Endodermal cell (in vitro differentiated cells): ENCODE measurements around the gene TMEM239. TPM values are rescaled to one million over a fixed set of nuclear protein-coding genes. Genes with fewer than 3 reads are reported as not detected.
"Not testable (repeated sequence)": the region's sequence is repeated elsewhere in the genome, so short reads cannot be mapped to it uniquely, and the experiment has no call there.

Experiments
- DNase-seq: peaks from one replicate; pipeline ENCODE4 v3.0.0-alpha.2; 2017
- H3K27ac ChIP-seq: 2 replicates; pipeline ENCODE4 v1.5.1; 2013; ENCODE audit warnings: mild to moderate bottlenecking, low read depth, low read length, moderate library complexity
- H3K27me3 ChIP-seq: 2 replicates; pipeline ENCODE4 v1.6.1; 2013; ENCODE audit warnings: mild to moderate bottlenecking, low read length, moderate library complexity; ENCODE audit not compliant: insufficient read depth, control insufficient read depth, poor library complexity, severe bottlenecking
- H3K36me3 ChIP-seq: 2 replicates; pipeline ENCODE4 v1.7.0; 2013; ENCODE audit warnings: mild to moderate bottlenecking, low read length, moderate library complexity; ENCODE audit not compliant: control insufficient read depth, insufficient read depth
- H3K4me1 ChIP-seq: one replicate; pipeline ENCODE4 v1.7.0; 2013; ENCODE audit warnings: low read length; ENCODE audit not compliant: control insufficient read depth, insufficient read depth
- H3K4me3 ChIP-seq: 2 replicates; pipeline ENCODE4 v1.5.1; 2013; ENCODE audit warnings: mild to moderate bottlenecking, low read length, moderate library complexity
- H3K9ac ChIP-seq: 2 replicates; pipeline ENCODE4 v1.6.1; 2013; ENCODE audit warnings: mild to moderate bottlenecking, low read length, moderate library complexity; ENCODE audit not compliant: poor library complexity, severe bottlenecking; ENCODE audit errors: extremely low read depth
- H3K9me3 ChIP-seq: 2 replicates; pipeline ENCODE4 v1.6.1; 2013; ENCODE audit warnings: mild to moderate bottlenecking, low read length, moderate library complexity; ENCODE audit not compliant: control insufficient read depth
- H3K27ac Mint-ChIP-seq: 2 replicates; pipeline ENCODE4 v1.8.0; 2020; ENCODE audit warnings: mixed read lengths
- H3K27me3 Mint-ChIP-seq: 2 replicates; pipeline ENCODE4 v1.8.0; 2021; ENCODE audit warnings: mild to moderate bottlenecking, mixed read lengths; ENCODE audit not compliant: insufficient read depth
- H3K36me3 Mint-ChIP-seq: 2 replicates; pipeline ENCODE4 v1.8.0; 2020; ENCODE audit warnings: low read depth, mixed read lengths
- H3K4me1 Mint-ChIP-seq: 2 replicates; pipeline ENCODE4 v1.8.0; 2020; ENCODE audit warnings: mixed read lengths
- H3K4me3 Mint-ChIP-seq: 2 replicates; pipeline ENCODE4 v1.8.0; 2020; ENCODE audit warnings: mild to moderate bottlenecking, moderate library complexity, mixed read lengths
- H3K9me3 Mint-ChIP-seq: 2 replicates; pipeline ENCODE4 v1.8.0; 2020; ENCODE audit warnings: mild to moderate bottlenecking, mixed read lengths
- CTCF ChIP-seq: fragments of 200-600 bp; sonication (generic); conservative IDR thresholded peaks from 2 replicates; pipeline ENCODE4 v1.5.0; 2021; ENCODE audit warnings: antibody characterized with exemption, mild to moderate bottlenecking
- WGBS, 2 experiments: methylation state at CpG; one replicate each; pipeline versions ENCODE4 v1.1.5 to v1.1.7; 2013; ENCODE audit warnings: missing lambda C conversion rate in 2 of 2, mixed read lengths in 1 of 2; ENCODE audit not compliant: insufficient coverage in 1 of 2, insufficient read length in 1 of 2; 5-methylcytosine and 5-hydroxymethylcytosine counted together
- long read RNA-seq, 4 experiments: library from polyadenylated mRNA in 2 of 4; library from RNA in 1 of 4; library from capped mRNA in 1 of 4; stranded (forward) in 3 of 4; unstranded in 1 of 4; transcript quantifications; one replicate each; pipeline ENCODE4 v2.0.0, GENCODE V29; 2020 to 2021; ENCODE audit warnings: inconsistent platforms in 1 of 4
- polyA plus RNA-seq, 2 experiments: library from polyadenylated mRNA; stranded (reverse); fragments of 50-300 nt; gene quantifications; one replicate each; pipeline ENCODE4 v1.2.3, GENCODE V29; 2013
- total RNA-seq, 2 donors: library from RNA; stranded (reverse); fragmentation: NEBNext Ultra II Directional in 1 of 2; extraction: Animal tissue kit (Norgen Biotek cat#: 25700) in 1 of 2; gene quantifications; 2 replicates in 1 of 2; 3 replicates in 1 of 2; pipeline ENCODE4 v1.2.1, GENCODE V29; 2021

The TMEM239 gene
- total RNA-seq, result not detected
- not detected for polyA plus RNA-seq (2013, experiment 1 of 2)
- polyA plus RNA-seq (2013, experiment 2 of 2), result not detected
- long read RNA-seq, experiment 1, result 0 reads
- long read RNA-seq, experiment 2, result 0 reads
- long read RNA-seq, experiment 3, result 0 reads
- long read RNA-seq, experiment 4, result 0 reads

DNA sequence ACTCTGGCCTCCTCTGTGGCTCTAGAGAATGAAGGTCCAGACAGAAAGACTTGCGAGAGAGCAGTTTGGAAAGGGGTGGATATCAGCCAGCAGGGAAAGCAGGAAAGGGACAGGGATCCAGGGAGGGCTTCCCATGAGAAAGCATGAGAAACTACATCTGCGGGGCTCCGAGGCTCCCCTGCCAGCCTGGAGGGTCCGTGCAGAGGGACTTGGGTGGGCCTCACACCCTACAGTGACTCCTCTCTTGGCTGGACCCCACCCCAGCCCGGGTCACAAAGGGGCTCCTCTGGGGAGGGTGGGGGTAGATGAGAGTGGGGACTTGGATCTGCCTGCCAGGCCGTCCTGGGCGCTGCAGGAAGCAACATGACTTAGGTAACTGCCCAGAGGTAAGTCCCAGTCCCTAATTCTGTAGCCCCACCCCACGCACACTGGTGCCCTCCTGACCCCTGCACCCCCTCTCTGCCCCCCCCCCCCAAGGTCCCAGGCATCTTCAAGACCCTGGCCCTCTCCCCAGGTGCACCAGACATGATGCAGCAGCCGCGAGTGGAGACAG is at the start of gene TMEM239:
Gene TMEM239 (plus strand): TSS at position 335 of the 553 bp plus-strand sequence. CDS start 191 bp downstream, at position 526.
- H3K36me3 Mint-ChIP-seq, result no peaks in the 10 kb centered on the region
- Histone ChIP-seq H3K36me3 (no peaks in the 10 kb centered on the region), H3K4me3 (no peak within 1 kb of the TSS), H3K9ac (no peak within 1 kb of the TSS), H3K27me3 (peaks cover 24% of the 10 kb centered on the region), H3K9me3 (peaks cover 9% of the 10 kb centered on the region), H3K4me1 (peaks cover 5% of the 10 kb centered on the region), H3K27ac (no peak within 1 kb of the TSS)
- DNase-seq, result peak; percentile 37
- H3K27me3 Mint-ChIP-seq, result peaks cover 60% of the 10 kb centered on the region
- no peak for TF ChIP-seq CTCF
- 77 to 86% methylated on average over 5 to 10 of the region's 10 CpGs for WGBS, 2 experiments
- H3K4me1 Mint-ChIP-seq, result peaks cover 19% of the 10 kb centered on the region
- H3K27ac Mint-ChIP-seq, result peak within 1 kb of the TSS; percentile 44
- H3K4me3 Mint-ChIP-seq, result no peak within 1 kb of the TSS
- H3K9me3 Mint-ChIP-seq, result peaks cover 20% of the 10 kb centered on the region

DNA sequence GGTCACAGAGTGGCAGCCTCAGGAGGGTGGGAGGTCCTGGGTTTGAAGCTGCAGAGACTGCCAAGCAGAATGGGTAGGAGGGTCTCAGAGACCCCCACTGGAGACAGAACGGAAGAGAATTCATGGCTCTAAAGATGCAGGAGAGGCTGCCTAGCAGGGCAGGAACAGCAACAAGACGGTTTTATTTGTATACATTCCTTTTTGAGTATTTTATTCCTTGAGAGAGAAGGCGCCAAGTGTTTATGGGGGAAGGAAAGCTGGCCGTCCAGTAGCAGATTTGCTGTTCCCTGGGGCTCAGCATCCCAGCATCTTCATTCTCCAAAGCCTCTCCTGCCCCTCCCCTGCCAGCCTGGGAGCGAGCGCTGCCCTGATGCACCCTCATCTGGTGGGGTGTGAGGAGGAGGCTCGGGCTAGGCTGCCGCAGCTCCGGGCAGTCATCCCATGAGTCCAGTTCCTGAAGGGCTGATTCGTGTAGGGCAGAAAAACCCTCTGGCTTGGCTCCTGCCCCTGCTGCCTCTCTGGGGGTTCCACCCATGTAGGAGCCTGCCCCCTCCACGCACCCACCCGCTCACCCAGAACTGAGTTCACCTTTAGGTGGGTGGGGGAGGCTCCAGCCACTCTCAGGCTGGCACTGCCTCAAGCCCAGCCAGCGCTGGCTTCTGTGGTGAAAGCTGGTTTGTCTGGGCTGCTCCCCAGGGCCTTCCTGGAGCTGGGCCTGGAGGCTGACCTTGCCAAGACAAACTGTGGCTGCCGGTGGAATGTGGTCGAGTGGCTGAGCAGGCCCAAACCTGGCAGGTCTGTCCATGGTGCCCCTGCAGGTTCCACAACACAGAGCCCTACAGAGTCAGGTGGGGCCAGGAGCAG is 48.2 kb upstream of the TMEM239 start:
- Mint-ChIP-seq H3K4me3 (no peak overlapping the region), H3K27me3 (peaks cover 30% of the 10 kb centered on the region), H3K9me3 (no peaks in the 10 kb centered on the region), H3K36me3 (no peaks in the 10 kb centered on the region), H3K4me1 (peaks cover 2% of the 10 kb centered on the region), H3K27ac (no peak overlapping the region)
- 85 to 88% methylated on average over 4 to 11 of the region's 15 CpGs for WGBS, 2 experiments
- TF ChIP-seq CTCF, result no peak
- no peaks in the 10 kb centered on the region for H3K36me3 ChIP-seq
- H3K4me1 ChIP-seq, result no peaks in the 10 kb centered on the region
- H3K9me3 ChIP-seq, result no peaks in the 10 kb centered on the region
- no peak overlapping the region for H3K9ac ChIP-seq
- peaks cover 6% of the 10 kb centered on the region for H3K27me3 ChIP-seq
- H3K27ac ChIP-seq, result no peak overlapping the region
- H3K4me3 ChIP-seq, result no peak overlapping the region
- DNase-seq, result peak; percentile 53

DNA sequence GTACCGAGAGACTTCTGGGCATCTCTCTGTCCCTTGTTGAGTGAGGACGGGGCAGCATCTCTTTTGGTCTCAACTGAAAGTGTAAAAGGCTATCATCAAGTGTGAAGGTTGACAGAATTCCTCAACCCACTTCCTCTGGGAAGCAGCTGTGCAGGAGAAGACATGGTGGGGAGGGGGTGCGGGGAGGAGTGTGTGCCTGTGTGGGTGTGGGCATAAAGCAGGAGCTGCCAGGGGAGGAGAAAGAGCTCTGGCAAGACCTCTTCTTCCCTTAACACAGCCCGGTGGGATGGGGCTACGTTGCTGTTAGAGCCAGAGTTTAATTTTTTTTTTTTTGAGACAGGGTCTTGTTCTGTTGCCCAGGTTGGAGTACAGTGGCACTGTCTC is 47.5 kb upstream of the TMEM239 start:
- H3K27ac Mint-ChIP-seq, result no peak overlapping the region
- no peaks in the 10 kb centered on the region for H3K9me3 ChIP-seq
- H3K4me3 Mint-ChIP-seq, result no peak overlapping the region
- H3K27ac ChIP-seq, result no peak overlapping the region
- no peaks in the 10 kb centered on the region for H3K36me3 Mint-ChIP-seq
- H3K9ac ChIP-seq, result no peak overlapping the region
- no peaks in the 10 kb centered on the region for H3K36me3 ChIP-seq
- peaks cover 30% of the 10 kb centered on the region for H3K27me3 Mint-ChIP-seq
- DNase-seq, result no peak
- 93 to 94% methylated on average over 2 to 5 of the region's 5 CpGs for WGBS, 2 experiments
- no peak for TF ChIP-seq CTCF
- no peaks in the 10 kb centered on the region for H3K4me1 Mint-ChIP-seq
- H3K9me3 Mint-ChIP-seq, result no peaks in the 10 kb centered on the region
- H3K4me3 ChIP-seq, result no peak overlapping the region
- H3K4me1 ChIP-seq, result no peaks in the 10 kb centered on the region
- H3K27me3 ChIP-seq, result peaks cover 6% of the 10 kb centered on the region

- peaks cover 30% of the 10 kb centered on the region for H3K27me3 Mint-ChIP-seq
- not testable (repeated sequence) for H3K36me3 ChIP-seq, H3K4me1 ChIP-seq, H3K9me3 Mint-ChIP-seq, H3K9me3 ChIP-seq, H3K4me3 Mint-ChIP-seq, H3K9ac ChIP-seq, H3K27ac ChIP-seq, H3K27me3 ChIP-seq, H3K36me3 Mint-ChIP-seq, H3K4me1 Mint-ChIP-seq, H3K4me3 ChIP-seq, H3K27ac Mint-ChIP-seq, DNase-seq
- 90 to 93% methylated on average over 5 to 12 of the region's 12 CpGs for WGBS, 2 experiments
Observed at GRCh38 chr20:2770091-2770490, 46.1 kb upstream of the TMEM239 start.
